Measurements from ENCODE around the gene PARVB.
"Not testable (repeated sequence)": the region's sequence is repeated elsewhere in the genome, so short reads cannot be mapped to it uniquely, and the experiment has no call there.

PARVB gene

GRCh38 chr22:43998679-43999264 is 25.3 kb upstream of the PARVB start:
- no peak for DNase-seq (ENCODE audit: low spot score)

- DNase-seq (ENCODE audit: low spot score), result no peak
Observed at GRCh38 chr22:43999378-43999777, 24.7 kb upstream of the PARVB start.

- no peak for DNase-seq (ENCODE audit: low spot score)
Observed at GRCh38 chr22:44000123-44000522, 24.0 kb upstream of the PARVB start.

GRCh38 chr22:44001521-44001920 is 22.6 kb upstream of the PARVB start:
- DNase-seq (ENCODE audit: low spot score), result no peak

- no peak for DNase-seq (ENCODE audit: low spot score)
Observed at GRCh38 chr22:44002324-44002723, 21.8 kb upstream of the PARVB start.

GRCh38 chr22:44002997-44003396 is 21.1 kb upstream of the PARVB start:
- DNase-seq (ENCODE audit: low spot score), result no peak

- no peak for DNase-seq (ENCODE audit: low spot score)
Observed at GRCh38 chr22:44003405-44004103, 20.5 kb upstream of the PARVB start.

GRCh38 chr22:44004104-44004460 is 20.0 kb upstream of the PARVB start:
- DNase-seq (ENCODE audit: low spot score), result no peak

- no peak for DNase-seq (ENCODE audit: low spot score)
Observed at GRCh38 chr22:44005524-44005923, 18.6 kb upstream of the PARVB start.

GRCh38 chr22:44012162-44012561 is 11.9 kb upstream of the PARVB start:
- DNase-seq (ENCODE audit: low spot score), result no peak

GRCh38 chr22:44012591-44012990 is 11.5 kb upstream of the PARVB start:
- no peak for DNase-seq (ENCODE audit: low spot score)

GRCh38 chr22:44014241-44014640 is 9.9 kb upstream of the PARVB start:
- no peak for DNase-seq (ENCODE audit: low spot score)

GRCh38 chr22:44016586-44016985 is 7.5 kb upstream of the PARVB start:
- DNase-seq (ENCODE audit: low spot score), result not testable (repeated sequence)

- DNase-seq (ENCODE audit: low spot score), result no peak
Observed at GRCh38 chr22:44018594-44018993, 5.5 kb upstream of the PARVB start.

- DNase-seq (ENCODE audit: low spot score), result no peak
Observed at GRCh38 chr22:44019416-44019815, 4.7 kb upstream of the PARVB start.

GRCh38 chr22:44019846-44020245 is 4.3 kb upstream of the PARVB start:
- no peak for DNase-seq (ENCODE audit: low spot score)

- peak; percentile 35 for DNase-seq (ENCODE audit: low spot score)
Observed at GRCh38 chr22:44020981-44021380, 3.1 kb upstream of the PARVB start.

GRCh38 chr22:44023404-44024287 is 456 bp upstream of the PARVB start:
- DNase-seq (ENCODE audit: low spot score), result peak; percentile 37

GRCh38 chr22:44025171-44026065 is 1.3 kb downstream of the PARVB start:
- peak; percentile 29 for DNase-seq (ENCODE audit: low spot score)

GRCh38 chr22:44026066-44026629 is 2.0 kb downstream of the PARVB start:
- DNase-seq (ENCODE audit: low spot score), result peak; percentile 66

GRCh38 chr22:44026630-44027511 is 2.8 kb downstream of the PARVB start:
- peak; percentile 96 for DNase-seq (ENCODE audit: low spot score)
